H9 (cell line): ENCODE data around the gene EXOC3. TPM values are rescaled to one million over a fixed set of nuclear protein-coding genes. Genes with fewer than 3 reads are reported as not detected.

Source experiments
- DNase-seq: peaks from one replicate; pipeline ENCODE4 v3.0.0-alpha.2; 2017
- H2AFZ ChIP-seq: one replicate; pipeline ENCODE4 v1.6.1; 2013; ENCODE audit warnings: mild to moderate bottlenecking, low read length, control low read depth, moderate library complexity
- H2AK5ac ChIP-seq: 2 replicates; pipeline ENCODE4 v1.6.1; 2013; ENCODE audit warnings: low read length, control low read depth, mixed read lengths; ENCODE audit not compliant: insufficient read length
- H2BK120ac ChIP-seq: one replicate; pipeline ENCODE4 v1.6.1; 2013; ENCODE audit warnings: low read depth, mild to moderate bottlenecking, low read length, control low read depth, inconsistent platforms; ENCODE audit not compliant: poor library complexity, severe bottlenecking
- H2BK12ac ChIP-seq: 2 replicates; pipeline ENCODE4 v1.6.1; 2013; ENCODE audit warnings: low read length, control low read depth, mixed read lengths, low read depth; ENCODE audit not compliant: insufficient read length
- H2BK15ac ChIP-seq: 2 replicates; pipeline ENCODE4 v1.6.1; 2013; ENCODE audit warnings: low read depth, low read length, control low read depth
- H2BK20ac ChIP-seq: one replicate; pipeline ENCODE4 v1.6.1; 2013; ENCODE audit warnings: low read depth, mild to moderate bottlenecking, low read length, control low read depth, inconsistent platforms; ENCODE audit not compliant: poor library complexity, severe bottlenecking
- H2BK5ac ChIP-seq: 2 replicates; pipeline ENCODE4 v1.6.1; 2013; ENCODE audit warnings: low read length, control low read depth, mixed read lengths; ENCODE audit not compliant: insufficient read length
- H3K14ac ChIP-seq: 2 replicates; pipeline ENCODE4 v1.6.1; 2013; ENCODE audit warnings: low read length, control low read depth; ENCODE audit not compliant: insufficient read depth
- H3K18ac ChIP-seq: 2 replicates; pipeline ENCODE4 v1.6.1; 2013; ENCODE audit warnings: low read depth, mild to moderate bottlenecking, mixed read lengths, low read length, control low read depth; ENCODE audit not compliant: insufficient read length
- H3K23ac ChIP-seq: 2 replicates; pipeline ENCODE4 v1.6.1; 2013; ENCODE audit warnings: low read length, control low read depth, mixed read lengths, low read depth; ENCODE audit not compliant: insufficient read length
- H3K23me2 ChIP-seq: 2 replicates; pipeline ENCODE4 v1.6.1; 2013; ENCODE audit warnings: low read depth, mild to moderate bottlenecking, mixed read lengths, low read length, control low read depth; ENCODE audit not compliant: insufficient read length, poor library complexity, severe bottlenecking
- H3K27ac ChIP-seq: 2 replicates; pipeline ENCODE4 v1.5.1; 2013; ENCODE audit warnings: low read length, control low read depth, mixed read lengths, low read depth; ENCODE audit not compliant: insufficient read length
- H3K27me3 ChIP-seq: 2 replicates; pipeline ENCODE4 v1.6.1; 2013; ENCODE audit warnings: low read length, control low read depth, inconsistent platforms; ENCODE audit not compliant: insufficient read depth
- H3K4ac ChIP-seq: 2 replicates; pipeline ENCODE4 v1.6.1; 2013; ENCODE audit warnings: low read depth, mild to moderate bottlenecking, control low read depth, inconsistent platforms, low read length, moderate library complexity
- H3K4me1 ChIP-seq: 2 replicates; pipeline ENCODE4 v1.6.1; 2013; ENCODE audit warnings: low read length, control low read depth, inconsistent platforms; ENCODE audit not compliant: insufficient read depth
- H3K4me2 ChIP-seq: 2 replicates; pipeline ENCODE4 v1.6.1; 2013; ENCODE audit warnings: low read length, control low read depth, mixed read lengths; ENCODE audit not compliant: insufficient read length, insufficient read depth
- H3K56ac ChIP-seq: 2 replicates; pipeline ENCODE4 v1.6.1; 2013; ENCODE audit warnings: low read depth, mild to moderate bottlenecking, mixed read lengths, low read length, control low read depth; ENCODE audit not compliant: insufficient read length
- H3K79me1 ChIP-seq: 2 replicates; pipeline ENCODE4 v1.6.1; 2013; ENCODE audit warnings: low read depth, mild to moderate bottlenecking, moderate library complexity, low read length, control low read depth, inconsistent platforms; ENCODE audit not compliant: insufficient read depth, poor library complexity, severe bottlenecking
- H3K79me2 ChIP-seq: 2 replicates; pipeline ENCODE4 v1.6.1; 2013; ENCODE audit warnings: low read length, control low read depth, inconsistent platforms; ENCODE audit not compliant: insufficient read depth
- H3K9ac ChIP-seq: 2 replicates; pipeline ENCODE4 v1.6.1; 2013; ENCODE audit warnings: low read length, control low read depth, mixed read lengths; ENCODE audit not compliant: insufficient read length; ENCODE audit errors: extremely low read depth
- H3K9me3 ChIP-seq: one replicate; pipeline ENCODE4 v1.6.1; 2013; ENCODE audit warnings: low read depth, low read length, inconsistent platforms; ENCODE audit not compliant: control insufficient read depth
- H3T11ph ChIP-seq: one replicate; pipeline ENCODE4 v1.6.1; 2013; ENCODE audit warnings: mild to moderate bottlenecking, low read length, control low read depth, inconsistent platforms
- H4K20me1 ChIP-seq: one replicate; pipeline ENCODE4 v1.6.1; 2013; ENCODE audit not compliant: control insufficient read depth, insufficient read length, insufficient read depth
- H4K5ac ChIP-seq: 2 replicates; pipeline ENCODE4 v1.6.1; 2013; ENCODE audit warnings: low read depth, mild to moderate bottlenecking, mixed read lengths, low read length, control low read depth; ENCODE audit not compliant: insufficient read length
- H4K8ac ChIP-seq: replicated peaks from 2 replicates; pipeline ENCODE4 v1.6.1; 2013; ENCODE audit warnings: low read length, control low read depth, mixed read lengths, low read depth; ENCODE audit not compliant: insufficient read length
- H4K91ac ChIP-seq: 2 replicates; pipeline ENCODE4 v1.6.1; 2013; ENCODE audit warnings: low read depth, mild to moderate bottlenecking, moderate library complexity, mixed read lengths, low read length, control low read depth; ENCODE audit not compliant: insufficient read length
- H3K27ac Mint-ChIP-seq, 3 experiments: 2 replicates in 2 of 3; 3 replicates in 1 of 3; pipeline ENCODE4 v1.8.0; 2020 to 2021; ENCODE audit warnings: mixed read lengths in 3 of 3, mild to moderate bottlenecking in 1 of 3, moderate library complexity in 1 of 3
- H3K27me3 Mint-ChIP-seq: 2 replicates; pipeline ENCODE4 v1.8.0; 2021; ENCODE audit warnings: low read depth, mild to moderate bottlenecking, moderate library complexity, mixed read lengths
- H3K36me3 Mint-ChIP-seq, 3 experiments: 2 replicates in 2 of 3; 3 replicates in 1 of 3; pipeline ENCODE4 v1.8.0; 2020 to 2021; ENCODE audit warnings: low read depth in 3 of 3, mixed read lengths in 3 of 3; ENCODE audit not compliant: insufficient read depth in 1 of 3
- H3K4me1 Mint-ChIP-seq, 2 experiments: 2 replicates each; pipeline ENCODE4 v1.8.0; 2020; ENCODE audit warnings: mixed read lengths in 2 of 2
- H3K4me3 Mint-ChIP-seq, 2 experiments: 2 replicates in 1 of 2; 3 replicates in 1 of 2; pipeline ENCODE4 v1.8.0; 2020 to 2021; ENCODE audit warnings: mild to moderate bottlenecking in 2 of 2, mixed read lengths in 2 of 2, moderate library complexity in 1 of 2
- H3K9me3 Mint-ChIP-seq, 2 experiments: 2 replicates in 1 of 2; 3 replicates in 1 of 2; pipeline ENCODE4 v1.8.0; 2020; ENCODE audit warnings: mild to moderate bottlenecking in 2 of 2, mixed read lengths in 2 of 2, moderate library complexity in 1 of 2
- WGBS: extraction: QIAGEN DNeasy Blood & Tissue Kit; methylation state at CpG from one replicate; pipeline ENCODE4 v1.1.7; 2013; ENCODE audit warnings: missing lambda C conversion rate, low lambda C conversion rate, mixed read lengths; ENCODE audit not compliant: insufficient read length; ENCODE audit errors: extremely low coverage; 5-methylcytosine and 5-hydroxymethylcytosine counted together
- total RNA-seq: library from RNA; stranded (reverse); gene quantifications from 2 replicates; pipeline ENCODE4 v1.2.1, GENCODE V29; 2021
- TF ChIP-seq, protein P1 (sequence below): fragments of 200-600 bp; sonication (generic); conservative IDR thresholded peaks from 3 replicates; pipeline ENCODE4 v1.8.0; 2021; ENCODE audit warnings: antibody characterized with exemption, mild to moderate bottlenecking

EXOC3 gene
- total RNA-seq, 1 experiment from 2014 or later: 36.7 TPM

DNA sequence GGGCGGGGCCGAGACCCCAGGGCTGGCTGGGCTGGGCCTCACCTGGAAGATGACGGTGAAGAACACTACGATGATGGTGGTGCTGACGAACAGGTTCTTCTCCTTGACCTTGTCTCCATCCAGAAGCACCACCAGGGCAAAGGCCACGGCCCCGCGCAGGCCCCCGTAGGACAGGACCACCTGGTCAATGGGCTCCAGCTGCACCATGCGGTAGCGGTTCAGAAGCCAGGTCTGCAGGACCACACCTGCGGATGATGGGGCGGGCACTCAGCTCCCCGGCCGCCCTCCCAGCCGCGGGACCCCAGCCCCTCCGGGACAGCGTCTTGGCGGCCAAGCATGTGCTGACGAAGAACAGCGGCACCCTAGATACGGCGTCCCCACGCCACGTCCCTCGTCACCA is 39.5 kb downstream of the EXOC3 start:
- Histone ChIP-seq H3K18ac (no peak overlapping the region), H3K4ac (no peak overlapping the region), H3K23ac (no peak overlapping the region), H3K14ac (no peak overlapping the region), H4K8ac (no peak overlapping the region), H2BK120ac (no peak overlapping the region), H4K20me1 (no peaks in the 10 kb centered on the region), H4K91ac (no peak overlapping the region), H2BK5ac (no peak overlapping the region), H2BK12ac (no peak overlapping the region), H3K4me2 (no peak overlapping the region), H4K5ac (no peak overlapping the region), H3K79me2 (no peaks in the 10 kb centered on the region), H3K9me3 (no peaks in the 10 kb centered on the region), H2AK5ac (no peak overlapping the region), H3K4me1 (no peaks in the 10 kb centered on the region), H2BK15ac (no peak overlapping the region), H3K9ac (no peak overlapping the region), H3K23me2 (no peaks in the 10 kb centered on the region), H2AFZ (no peak overlapping the region), H3T11ph (no peak overlapping the region), H3K27me3 (no peaks in the 10 kb centered on the region), H3K27ac (no peak overlapping the region), H3K79me1 (no peaks in the 10 kb centered on the region), H3K56ac (no peak overlapping the region), H2BK20ac (no peak overlapping the region)
- Mint-ChIP-seq H3K4me3 (no peak overlapping the region), H3K27ac (no peak overlapping the region), H3K4me1 (no peaks in the 10 kb centered on the region; a peak in 1 of 4 replicates), H3K27me3 (peaks cover 13% of the 10 kb centered on the region), H3K36me3 (no peaks in the 10 kb centered on the region), H3K9me3 (no peaks in the 10 kb centered on the region)
- no peak for DNase-seq
- TF ChIP-seq, protein P1, sequence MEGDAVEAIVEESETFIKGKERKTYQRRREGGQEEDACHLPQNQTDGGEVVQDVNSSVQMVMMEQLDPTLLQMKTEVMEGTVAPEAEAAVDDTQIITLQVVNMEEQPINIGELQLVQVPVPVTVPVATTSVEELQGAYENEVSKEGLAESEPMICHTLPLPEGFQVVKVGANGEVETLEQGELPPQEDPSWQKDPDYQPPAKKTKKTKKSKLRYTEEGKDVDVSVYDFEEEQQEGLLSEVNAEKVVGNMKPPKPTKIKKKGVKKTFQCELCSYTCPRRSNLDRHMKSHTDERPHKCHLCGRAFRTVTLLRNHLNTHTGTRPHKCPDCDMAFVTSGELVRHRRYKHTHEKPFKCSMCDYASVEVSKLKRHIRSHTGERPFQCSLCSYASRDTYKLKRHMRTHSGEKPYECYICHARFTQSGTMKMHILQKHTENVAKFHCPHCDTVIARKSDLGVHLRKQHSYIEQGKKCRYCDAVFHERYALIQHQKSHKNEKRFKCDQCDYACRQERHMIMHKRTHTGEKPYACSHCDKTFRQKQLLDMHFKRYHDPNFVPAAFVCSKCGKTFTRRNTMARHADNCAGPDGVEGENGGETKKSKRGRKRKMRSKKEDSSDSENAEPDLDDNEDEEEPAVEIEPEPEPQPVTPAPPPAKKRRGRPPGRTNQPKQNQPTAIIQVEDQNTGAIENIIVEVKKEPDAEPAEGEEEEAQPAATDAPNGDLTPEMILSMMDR: no peak
- no CpG with 5 or more reads among the region's 27 CpGs for WGBS
